Prostate gland (tissue), 2 donors: ENCODE measurements around the gene PC.

ENCODE experiments used
- CTCF ChIP-seq, 4 experiments: fragments of 200-600 bp in 2 of 4; fragments of 450-650 bp in 2 of 4; sonication (generic) in 2 of 4; IDR thresholded peaks; 1 replicate in 3 of 4; 2 replicates in 1 of 4; pipeline ENCODE4 v1.5.1; 2016 to 2019; ENCODE audit warnings: antibody characterized with exemption in 4 of 4, mild to moderate bottlenecking in 2 of 4, moderate library complexity in 2 of 4
- POLR2A ChIP-seq: fragments of 450-650 bp; IDR thresholded peaks from one replicate; pipeline ENCODE4 v1.6.1; 2016; ENCODE audit warnings: antibody characterized with exemption, mild to moderate bottlenecking
- POLR2AphosphoS5 ChIP-seq: sonication (generic); formaldehyde crosslinking; IDR thresholded peaks from one replicate; pipeline ENCODE4 v1.6.1; 2017; ENCODE audit warnings: antibody characterized with exemption

GRCh38 chr11:66823700-66824099 is 134.5 kb downstream of the PC start:
- no peak for TF ChIP-seq CTCF (IDR thresholded peaks at IDR 0.05)
- TF ChIP-seq POLR2A: no peak
- no peak for TF ChIP-seq POLR2AphosphoS5
